ENCODE data around the gene C9. TPM values are rescaled to one million over a fixed set of nuclear protein-coding genes. Genes with fewer than 3 reads are reported as not detected.
"Not testable (repeated sequence)": the region's sequence is repeated elsewhere in the genome, so short reads cannot be mapped to it uniquely, and the experiment has no call there.

Gene C9
- total RNA-seq, 2 donors from 2014 or later: not detected

GRCh38 chr5:39409033-39409432 lies 44.7 kb upstream of the C9 start:
- no peaks in the 10 kb centered on the region for H3K27me3 ChIP-seq
- no peaks in the 10 kb centered on the region for H3K4me1 ChIP-seq
- no peak for TF ChIP-seq CTCF (IDR thresholded peaks at IDR 0.05)
- TF ChIP-seq POLR2A (IDR thresholded peaks at IDR 0.05): no peak
- intact Hi-C loops (cut with DNase I): no loop called here
- H3K36me3 ChIP-seq (replicated peaks in 1 of 2; ENCODE audit: insufficient read depth in 1 of 2, low read depth in 2 of 2): no peaks in the 10 kb centered on the region
- H3K9me3 ChIP-seq: no peaks in the 10 kb centered on the region
- 20 to 52% methylated on average over 1 of the region's 1 CpG for whole genome bisulfite sequencing, 2 donors
- ATAC-seq (no peak), DNase-seq (no peak)
- no peak overlapping the region for H3K4me3 ChIP-seq
- no peak overlapping the region for H3K27ac ChIP-seq

GRCh38 chr5:39405083-39405843 lies 41.0 kb upstream of the C9 start:
- Histone ChIP-seq H3K4me3 (no peak overlapping the region), H3K4me1 (peaks cover 10% of the 10 kb centered on the region), H3K36me3 (replicated peaks in 1 of 2; ENCODE audit: insufficient read depth in 1 of 2, low read depth in 2 of 2) (no peaks in the 10 kb centered on the region), H3K9me3 (no peaks in the 10 kb centered on the region), H3K27ac (no peak overlapping the region), H3K27me3 (no peaks in the 10 kb centered on the region)
- ATAC-seq (no peak), DNase-seq (no peak)
- 45 to 46% methylated on average over 5 of the region's 5 CpGs for WGBS, 2 donors
- no peak for TF ChIP-seq CTCF (IDR thresholded peaks at IDR 0.05)
- no peak for TF ChIP-seq POLR2A (IDR thresholded peaks at IDR 0.05)
- intact Hi-C loops (cut with DNase I): no loop called here

GRCh38 chr5:39403761-39404160 lies 39.5 kb upstream of the C9 start:
- H3K36me3 ChIP-seq (replicated peaks in 1 of 2; ENCODE audit: insufficient read depth in 1 of 2, low read depth in 2 of 2); intact Hi-C loops (cut with DNase I); H3K27ac ChIP-seq; ATAC-seq; H3K4me1 ChIP-seq; H3K9me3 ChIP-seq; H3K27me3 ChIP-seq; H3K4me3 ChIP-seq; DNase-seq: not testable (repeated sequence)
- 72 to 76% methylated on average over 3 of the region's 3 CpGs for WGBS, 2 donors

GRCh38 chr5:39402140-39402539 lies 37.8 kb upstream of the C9 start:
- DNase-seq; H3K27me3 ChIP-seq; H3K4me3 ChIP-seq; ATAC-seq; H3K36me3 ChIP-seq (replicated peaks in 1 of 2; ENCODE audit: insufficient read depth in 1 of 2, low read depth in 2 of 2); intact Hi-C loops (cut with DNase I); H3K4me1 ChIP-seq; H3K9me3 ChIP-seq; H3K27ac ChIP-seq: not testable (repeated sequence)

- WGBS, 2 donors: 28 to 37% methylated on average over 5 of the region's 5 CpGs
- ATAC-seq (no peak), DNase-seq (no peak)
- intact Hi-C loops (cut with DNase I): no loop called here
- no peaks in the 10 kb centered on the region for H3K36me3 ChIP-seq (replicated peaks in 1 of 2; ENCODE audit: insufficient read depth in 1 of 2, low read depth in 2 of 2)
- no peak overlapping the region for H3K4me3 ChIP-seq
- peak overlapping the region in 2 of 4 donors; percentile 13 to 68 for H3K27ac ChIP-seq
- TF ChIP-seq CTCF (IDR thresholded peaks at IDR 0.05) (no peak), POLR2A (IDR thresholded peaks at IDR 0.05) (no peak)
- no peaks in the 10 kb centered on the region for H3K27me3 ChIP-seq
- H3K9me3 ChIP-seq: no peaks in the 10 kb centered on the region
- H3K4me1 ChIP-seq: peaks cover 10% of the 10 kb centered on the region
Observed at GRCh38 chr5:39400713-39401578, 36.7 kb upstream of the C9 start.
